T-helper 1 cell treated with Interleukin-12 subunit alpha and Interleukin-12 subunit beta and Interleukin-4 antibody, amounts not matched to agents 30 μg/mL and 1 μg/mL, for 36 hours (primary cell): ENCODE measurements around the gene TNRC6A.
"Not testable (repeated sequence)": the region's sequence is repeated elsewhere in the genome, so short reads cannot be mapped to it uniquely, and the experiment has no call there.

ENCODE experiments used
- H3K27ac Mint-ChIP-seq: one replicate; pipeline ENCODE4 v1.8.0; 2021; ENCODE audit warnings: mild to moderate bottlenecking, mixed read lengths
- H3K27me3 Mint-ChIP-seq: one replicate; pipeline ENCODE4 v1.8.0; 2021; ENCODE audit warnings: low read depth, mixed read lengths
- H3K36me3 Mint-ChIP-seq: one replicate; pipeline ENCODE4 v1.8.0; 2021; ENCODE audit warnings: low read depth, mixed read lengths
- H3K4me1 Mint-ChIP-seq: one replicate; pipeline ENCODE4 v1.8.0; 2021; ENCODE audit warnings: low read depth, mixed read lengths
- H3K4me3 Mint-ChIP-seq: one replicate; pipeline ENCODE4 v1.8.0; 2021; ENCODE audit warnings: mild to moderate bottlenecking, moderate library complexity, mixed read lengths
- H3K9me3 Mint-ChIP-seq: one replicate; pipeline ENCODE4 v1.8.0; 2021; ENCODE audit warnings: mixed read lengths

TNRC6A gene

GRCh38 chr16:24737916-24738594, 8.6 kb downstream of the TNRC6A start:
- H3K36me3 Mint-ChIP-seq, result peaks cover 16% of the 10 kb centered on the region
- no peak overlapping the region for H3K27ac Mint-ChIP-seq
- no peak overlapping the region for H3K4me3 Mint-ChIP-seq
- no peaks in the 10 kb centered on the region for H3K27me3 Mint-ChIP-seq
- H3K9me3 Mint-ChIP-seq, result no peaks in the 10 kb centered on the region
- peaks cover 36% of the 10 kb centered on the region for H3K4me1 Mint-ChIP-seq

GRCh38 chr16:24738895-24739294, 9.4 kb downstream of the TNRC6A start:
- no peak overlapping the region for H3K4me3 Mint-ChIP-seq
- no peaks in the 10 kb centered on the region for H3K9me3 Mint-ChIP-seq
- peaks cover 11% of the 10 kb centered on the region for H3K36me3 Mint-ChIP-seq
- no peak overlapping the region for H3K27ac Mint-ChIP-seq
- peaks cover 31% of the 10 kb centered on the region for H3K4me1 Mint-ChIP-seq
- H3K27me3 Mint-ChIP-seq, result no peaks in the 10 kb centered on the region

- Mint-ChIP-seq H3K36me3 (peaks cover 11% of the 10 kb centered on the region), H3K27me3 (no peaks in the 10 kb centered on the region), H3K27ac (peak overlapping the region; percentile 6), H3K4me1 (peaks cover 32% of the 10 kb centered on the region), H3K9me3 (no peaks in the 10 kb centered on the region), H3K4me3 (no peak overlapping the region)
These were observed 12.4 kb downstream of the TNRC6A start for GRCh38 chr16:24741862-24742261.

GRCh38 chr16:24742610-24743009, 13.2 kb downstream of the TNRC6A start:
- H3K4me3 Mint-ChIP-seq, H3K9me3 Mint-ChIP-seq, H3K27ac Mint-ChIP-seq, H3K27me3 Mint-ChIP-seq: not testable (repeated sequence)
- peaks cover 32% of the 10 kb centered on the region for H3K4me1 Mint-ChIP-seq
- peaks cover 13% of the 10 kb centered on the region for H3K36me3 Mint-ChIP-seq

GRCh38 chr16:24745391-24745790, 15.9 kb downstream of the TNRC6A start:
- H3K27ac Mint-ChIP-seq, result peak overlapping the region; percentile 5
- no peak overlapping the region for H3K4me3 Mint-ChIP-seq
- no peaks in the 10 kb centered on the region for H3K27me3 Mint-ChIP-seq
- H3K36me3 Mint-ChIP-seq, result peaks cover 18% of the 10 kb centered on the region
- H3K9me3 Mint-ChIP-seq, result no peaks in the 10 kb centered on the region
- peaks cover 37% of the 10 kb centered on the region for H3K4me1 Mint-ChIP-seq

- Mint-ChIP-seq H3K4me1 (peaks cover 35% of the 10 kb centered on the region), H3K36me3 (peaks cover 16% of the 10 kb centered on the region), H3K27me3 (no peaks in the 10 kb centered on the region), H3K9me3 (no peaks in the 10 kb centered on the region), H3K27ac (no peak overlapping the region), H3K4me3 (no peak overlapping the region)
These were observed 16.3 kb downstream of the TNRC6A start for GRCh38 chr16:24745791-24746190.

GRCh38 chr16:24747441-24747840, 18.0 kb downstream of the TNRC6A start:
- Mint-ChIP-seq H3K36me3 (peaks cover 17% of the 10 kb centered on the region), H3K4me3 (no peak overlapping the region), H3K4me1 (peaks cover 38% of the 10 kb centered on the region), H3K9me3 (no peaks in the 10 kb centered on the region), H3K27ac (no peak overlapping the region), H3K27me3 (no peaks in the 10 kb centered on the region)

GRCh38 chr16:24748242-24748641, 18.8 kb downstream of the TNRC6A start:
- Mint-ChIP-seq H3K27me3 (no peaks in the 10 kb centered on the region), H3K27ac (no peak overlapping the region)

GRCh38 chr16:24749310-24749709, 19.9 kb downstream of the TNRC6A start:
- Mint-ChIP-seq H3K36me3 (peaks cover 16% of the 10 kb centered on the region), H3K4me3 (no peak overlapping the region), H3K9me3 (no peaks in the 10 kb centered on the region), H3K27ac (no peak overlapping the region), H3K4me1 (peaks cover 43% of the 10 kb centered on the region), H3K27me3 (no peaks in the 10 kb centered on the region)

More at GRCh38 chr16:24748242-24748641, 18.8 kb downstream of the TNRC6A start:
- H3K4me3 Mint-ChIP-seq, result no peak overlapping the region
- H3K4me1 Mint-ChIP-seq, result peaks cover 44% of the 10 kb centered on the region
- H3K9me3 Mint-ChIP-seq, result no peaks in the 10 kb centered on the region
- H3K36me3 Mint-ChIP-seq, result peaks cover 21% of the 10 kb centered on the region

- not testable (repeated sequence) for H3K9me3 Mint-ChIP-seq, H3K4me3 Mint-ChIP-seq, H3K27me3 Mint-ChIP-seq, H3K27ac Mint-ChIP-seq
- Mint-ChIP-seq H3K4me1 (peaks cover 42% of the 10 kb centered on the region), H3K36me3 (peaks cover 16% of the 10 kb centered on the region)
These were observed 20.4 kb downstream of the TNRC6A start for GRCh38 chr16:24749872-24750271.

- Mint-ChIP-seq H3K4me1 (peaks cover 30% of the 10 kb centered on the region), H3K36me3 (peaks cover 14% of the 10 kb centered on the region), H3K27me3 (no peaks in the 10 kb centered on the region), H3K4me3 (no peak overlapping the region), H3K27ac (no peak overlapping the region), H3K9me3 (no peaks in the 10 kb centered on the region)
These were observed 23.5 kb downstream of the TNRC6A start for GRCh38 chr16:24753000-24753399.

GRCh38 chr16:24753437-24753836, 24.0 kb downstream of the TNRC6A start:
- peaks cover 29% of the 10 kb centered on the region for H3K4me1 Mint-ChIP-seq
- H3K4me3 Mint-ChIP-seq, result no peak overlapping the region
- H3K27ac Mint-ChIP-seq, result no peak overlapping the region

GRCh38 chr16:24754543-24754942, 25.1 kb downstream of the TNRC6A start:
- Mint-ChIP-seq H3K27ac (no peak overlapping the region), H3K27me3 (no peaks in the 10 kb centered on the region), H3K9me3 (no peaks in the 10 kb centered on the region), H3K4me1 (peaks cover 19% of the 10 kb centered on the region), H3K4me3 (no peak overlapping the region), H3K36me3 (peaks cover 9% of the 10 kb centered on the region)

More at GRCh38 chr16:24753437-24753836, 24.0 kb downstream of the TNRC6A start:
- H3K36me3 Mint-ChIP-seq, result peaks cover 14% of the 10 kb centered on the region
- H3K9me3 Mint-ChIP-seq, result no peaks in the 10 kb centered on the region
- no peaks in the 10 kb centered on the region for H3K27me3 Mint-ChIP-seq

- Mint-ChIP-seq H3K9me3 (no peaks in the 10 kb centered on the region), H3K27me3 (no peaks in the 10 kb centered on the region), H3K4me1 (peaks cover 19% of the 10 kb centered on the region), H3K36me3 (peaks cover 9% of the 10 kb centered on the region), H3K4me3 (no peak overlapping the region), H3K27ac (no peak overlapping the region)
These were observed 25.9 kb downstream of the TNRC6A start for GRCh38 chr16:24755201-24755874.

- peaks cover 5% of the 10 kb centered on the region for H3K4me1 Mint-ChIP-seq
- peaks cover 8% of the 10 kb centered on the region for H3K36me3 Mint-ChIP-seq
- H3K27ac Mint-ChIP-seq, result no peak overlapping the region
- no peaks in the 10 kb centered on the region for H3K27me3 Mint-ChIP-seq
- H3K9me3 Mint-ChIP-seq, result no peaks in the 10 kb centered on the region
- H3K4me3 Mint-ChIP-seq, result no peak overlapping the region
These were observed 28.9 kb downstream of the TNRC6A start for GRCh38 chr16:24758373-24758772.
